Suprapubic skin (tissue), 4 donors: Measurements from ENCODE around the gene PTPN1.

ENCODE experiments used
- POLR2A ChIP-seq, 2 donors: fragments of 450-650 bp; IDR thresholded peaks; one replicate each; pipeline ENCODE4 v1.6.1; 2017; ENCODE audit warnings: antibody characterized with exemption in 2 of 2, mild to moderate bottlenecking in 2 of 2, moderate library complexity in 2 of 2
- POLR2AphosphoS5 ChIP-seq, 3 donors: sonication (generic); formaldehyde crosslinking; IDR thresholded peaks; one replicate each; pipeline ENCODE4 v1.6.1; 2017; ENCODE audit warnings: antibody characterized with exemption in 3 of 3
- TF ChIP-seq, protein P1 (sequence below), 2 donors: fragments of 200-600 bp in 1 of 2; fragments of 450-650 bp in 1 of 2; sonication (generic) in 1 of 2; IDR thresholded peaks; one replicate each; pipeline ENCODE4 v1.5.1; 2016 to 2019; ENCODE audit warnings: antibody characterized with exemption in 2 of 2, mild to moderate bottlenecking in 1 of 2, moderate library complexity in 1 of 2

DNA sequence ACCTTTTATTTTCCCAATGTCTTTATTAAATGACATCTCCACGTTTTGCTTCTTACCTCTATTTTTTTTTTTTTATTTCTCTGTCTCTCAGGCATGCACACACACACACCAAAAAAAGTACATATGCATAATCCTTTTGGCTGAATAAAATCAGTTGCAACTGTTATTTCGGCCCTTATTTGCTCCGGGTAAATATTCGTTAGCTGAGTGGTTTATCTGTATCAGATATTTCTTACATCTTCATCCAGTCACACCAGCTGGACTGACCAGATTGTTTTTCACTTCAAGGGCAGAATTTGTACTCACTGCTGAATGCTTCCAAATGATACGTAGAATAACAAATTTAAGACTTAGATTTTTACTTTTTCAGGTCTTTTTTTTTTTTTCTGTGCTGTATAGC lies 45.5 kb downstream of the PTPN1 start:
- TF ChIP-seq, protein P1, sequence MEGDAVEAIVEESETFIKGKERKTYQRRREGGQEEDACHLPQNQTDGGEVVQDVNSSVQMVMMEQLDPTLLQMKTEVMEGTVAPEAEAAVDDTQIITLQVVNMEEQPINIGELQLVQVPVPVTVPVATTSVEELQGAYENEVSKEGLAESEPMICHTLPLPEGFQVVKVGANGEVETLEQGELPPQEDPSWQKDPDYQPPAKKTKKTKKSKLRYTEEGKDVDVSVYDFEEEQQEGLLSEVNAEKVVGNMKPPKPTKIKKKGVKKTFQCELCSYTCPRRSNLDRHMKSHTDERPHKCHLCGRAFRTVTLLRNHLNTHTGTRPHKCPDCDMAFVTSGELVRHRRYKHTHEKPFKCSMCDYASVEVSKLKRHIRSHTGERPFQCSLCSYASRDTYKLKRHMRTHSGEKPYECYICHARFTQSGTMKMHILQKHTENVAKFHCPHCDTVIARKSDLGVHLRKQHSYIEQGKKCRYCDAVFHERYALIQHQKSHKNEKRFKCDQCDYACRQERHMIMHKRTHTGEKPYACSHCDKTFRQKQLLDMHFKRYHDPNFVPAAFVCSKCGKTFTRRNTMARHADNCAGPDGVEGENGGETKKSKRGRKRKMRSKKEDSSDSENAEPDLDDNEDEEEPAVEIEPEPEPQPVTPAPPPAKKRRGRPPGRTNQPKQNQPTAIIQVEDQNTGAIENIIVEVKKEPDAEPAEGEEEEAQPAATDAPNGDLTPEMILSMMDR (IDR thresholded peaks at IDR 0.05), result no peak
- no peak for TF ChIP-seq POLR2A (IDR thresholded peaks at IDR 0.05)
- TF ChIP-seq POLR2AphosphoS5 (IDR thresholded peaks at IDR 0.05), result no peak
